RWPE1 (cell line): ENCODE measurements around the gene ARL8A.

Experiments
- CTCF ChIA-PET: fragments of 350-600 bp; sonication (Branson Sonifier 250); formaldehyde crosslinking; extraction: SDS; loops from one replicate; lab custom pipeline; 2021; lab: Yijun Ruan, JAX
- POLR2A ChIA-PET: fragments of 400-600 bp; formaldehyde crosslinking; extraction: SDS; loops from one replicate; lab custom pipeline; 2020; ENCODE audit warnings: antibody characterized with exemption; ENCODE audit not compliant: low non-redundant PET; lab: Yijun Ruan, JAX
- DNase-seq: peaks from one replicate; pipeline ENCODE4 v3.0.0; 2012; ENCODE audit warnings: low spot score
- H3K27ac ChIP-seq: fragments of 450-650 bp; 2 replicates; pipeline ENCODE4 v1.5.1; 2017
- TF ChIP-seq, protein P1 (sequence below): fragments of 450-650 bp; conservative IDR thresholded peaks from 2 replicates; pipeline ENCODE4 v1.5.1; 2017; ENCODE audit warnings: low read depth, mild to moderate bottlenecking

Gene ARL8A

DNA sequence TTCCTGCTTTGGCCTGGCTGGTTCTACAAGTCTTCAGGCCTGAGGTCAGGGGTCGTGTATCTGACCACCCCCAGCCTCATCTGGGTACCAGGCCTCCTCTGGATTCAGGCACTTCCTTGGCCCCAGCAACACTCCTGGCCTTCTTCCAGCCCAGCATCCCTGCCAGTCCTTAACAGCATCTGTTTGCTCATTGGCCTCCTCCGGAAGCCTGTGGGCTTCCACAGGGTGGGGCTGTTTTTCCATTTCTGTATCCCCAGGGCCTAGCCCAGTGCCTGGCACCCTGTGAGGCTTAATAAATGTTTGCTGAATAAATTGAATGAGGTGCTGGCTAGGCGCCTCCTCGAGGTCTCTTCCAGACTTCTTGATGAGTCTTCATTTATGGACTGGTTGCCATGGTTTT is 43.4 kb downstream of the ARL8A start:
- POLR2A ChIA-PET, result no interaction called here
- no peak for DNase-seq
- H3K27ac ChIP-seq, result no peak overlapping the region
- CTCF ChIA-PET, result interaction anchor here (0.9 to 1.0 kb wide), 2 partner anchors 91 to 102 kb away, joined by 3 to 4 read pairs; partner anchors contain the start of gene ELF3
- TF ChIP-seq, protein P1, sequence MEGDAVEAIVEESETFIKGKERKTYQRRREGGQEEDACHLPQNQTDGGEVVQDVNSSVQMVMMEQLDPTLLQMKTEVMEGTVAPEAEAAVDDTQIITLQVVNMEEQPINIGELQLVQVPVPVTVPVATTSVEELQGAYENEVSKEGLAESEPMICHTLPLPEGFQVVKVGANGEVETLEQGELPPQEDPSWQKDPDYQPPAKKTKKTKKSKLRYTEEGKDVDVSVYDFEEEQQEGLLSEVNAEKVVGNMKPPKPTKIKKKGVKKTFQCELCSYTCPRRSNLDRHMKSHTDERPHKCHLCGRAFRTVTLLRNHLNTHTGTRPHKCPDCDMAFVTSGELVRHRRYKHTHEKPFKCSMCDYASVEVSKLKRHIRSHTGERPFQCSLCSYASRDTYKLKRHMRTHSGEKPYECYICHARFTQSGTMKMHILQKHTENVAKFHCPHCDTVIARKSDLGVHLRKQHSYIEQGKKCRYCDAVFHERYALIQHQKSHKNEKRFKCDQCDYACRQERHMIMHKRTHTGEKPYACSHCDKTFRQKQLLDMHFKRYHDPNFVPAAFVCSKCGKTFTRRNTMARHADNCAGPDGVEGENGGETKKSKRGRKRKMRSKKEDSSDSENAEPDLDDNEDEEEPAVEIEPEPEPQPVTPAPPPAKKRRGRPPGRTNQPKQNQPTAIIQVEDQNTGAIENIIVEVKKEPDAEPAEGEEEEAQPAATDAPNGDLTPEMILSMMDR, result no peak

DNA sequence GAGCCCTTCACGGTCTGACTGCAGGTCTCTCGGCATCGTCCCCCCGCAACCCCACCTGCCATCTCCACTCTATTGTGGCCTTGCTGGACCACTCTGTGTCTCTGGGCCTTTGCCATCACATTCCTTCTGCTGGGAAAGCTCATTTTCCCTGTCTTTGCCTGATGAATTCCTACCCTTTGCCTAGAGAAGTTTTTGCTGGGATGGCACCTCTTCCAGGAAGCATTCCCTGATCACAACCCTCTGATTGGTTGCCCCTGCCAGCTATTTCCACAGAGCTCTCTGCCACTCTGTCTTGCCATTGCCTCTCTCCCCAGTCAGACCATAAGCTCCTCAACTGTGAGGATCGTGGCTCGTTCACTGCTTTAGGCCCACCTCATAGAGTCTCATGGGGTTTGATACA is 50.7 kb downstream of the ARL8A start:
- no peak overlapping the region for H3K27ac ChIP-seq
- TF ChIP-seq, protein P1, result no peak
- CTCF ChIA-PET, result interaction anchor here (2.0 kb wide), 1 partner anchor 198 kb away, joined by 6 read pairs; no protein-coding TSS in a partner anchor
- POLR2A ChIA-PET, result no interaction called here
- no peak for DNase-seq

DNA sequence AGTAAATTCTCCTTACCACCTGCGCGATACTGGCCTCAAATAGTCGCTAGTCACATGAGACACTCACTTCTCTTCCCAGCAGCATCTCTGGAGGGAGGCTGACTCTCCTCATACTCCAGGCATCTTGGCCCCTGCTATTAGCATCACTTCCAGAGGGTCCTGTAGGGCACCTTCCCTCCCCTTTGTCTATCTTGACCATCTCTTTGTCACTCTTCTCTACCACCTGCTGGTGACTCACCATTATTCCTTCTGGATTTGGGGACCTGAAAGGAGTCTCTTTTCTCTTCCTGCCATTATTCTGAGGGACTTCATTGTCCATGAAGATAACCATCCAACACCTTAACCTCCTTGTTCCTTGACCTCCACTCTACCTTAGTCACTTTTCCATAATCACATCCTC is 53.5 kb downstream of the ARL8A start:
- ChIA-PET CTCF (interaction anchor here (0.6 to 1.4 kb wide), 2 partner anchors 44 to 185 kb away, joined by 3 to 4 read pairs; no protein-coding TSS in a partner anchor), POLR2A (no interaction called here)
- TF ChIP-seq, protein P1, result no peak
- no peak for DNase-seq
- H3K27ac ChIP-seq, result no peak overlapping the region

DNA sequence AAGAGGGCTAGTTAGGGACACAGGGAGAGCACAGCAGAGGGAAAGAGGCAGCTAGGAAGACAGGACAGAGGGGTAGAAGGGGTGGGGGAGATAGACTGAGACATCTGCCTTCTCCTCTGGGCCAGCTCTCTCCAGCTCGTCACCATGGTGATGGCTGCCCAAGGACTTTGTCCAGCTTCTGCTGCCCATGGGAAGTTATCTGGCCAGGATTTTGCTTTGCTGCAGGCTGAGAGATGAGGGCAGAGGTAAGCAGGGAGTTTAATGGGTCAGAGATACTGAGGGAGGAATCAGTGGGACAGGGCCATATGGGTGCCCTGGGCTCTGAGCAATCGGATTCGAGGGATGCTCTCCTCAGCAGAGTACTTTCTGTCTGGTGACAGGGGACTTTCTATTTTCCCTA is 56.3 kb downstream of the ARL8A start:
- DNase-seq, result no peak
- CTCF ChIA-PET, result interaction anchor here (1.0 to 1.1 kb wide), 2 partner anchors 20 to 192 kb away, joined by 3 to 5 read pairs; no protein-coding TSS in a partner anchor

DNA sequence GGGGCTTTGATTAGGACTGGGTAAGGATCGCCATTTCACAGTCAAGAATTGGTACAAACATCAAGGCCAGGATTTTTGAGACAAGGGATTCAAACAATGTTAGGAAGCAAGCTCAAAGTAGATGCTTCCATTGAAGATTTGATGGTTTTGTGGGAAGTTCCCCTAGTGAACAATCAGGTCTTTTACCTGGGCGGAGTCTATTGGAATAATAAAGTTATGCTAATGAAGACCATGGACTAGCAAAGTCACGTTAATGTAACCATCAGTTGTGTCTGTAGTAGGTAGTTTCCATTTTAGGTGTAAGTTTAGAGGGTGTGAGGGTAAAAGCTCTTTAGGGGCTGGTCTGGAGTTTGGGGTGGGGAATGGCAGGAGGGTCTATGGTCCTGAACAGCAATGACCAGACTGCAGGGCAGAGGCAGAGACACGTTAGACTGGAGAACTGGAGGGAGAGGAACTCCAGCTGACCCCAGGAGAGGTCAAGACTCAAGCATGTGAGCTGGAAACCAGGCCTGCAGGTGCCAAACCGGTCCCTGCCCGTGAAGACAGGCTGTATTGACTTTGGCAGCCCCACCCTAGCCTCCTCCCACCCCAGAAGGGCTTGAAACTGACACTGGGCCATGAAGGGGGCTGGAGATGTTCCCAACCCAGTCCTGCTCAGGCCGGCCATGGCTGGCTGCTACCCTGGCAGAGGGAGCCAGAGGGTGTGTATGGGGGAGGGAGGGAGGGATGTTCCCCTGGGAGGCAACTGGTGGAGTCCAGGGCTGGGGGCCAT is 57.8 kb downstream of the ARL8A start:
- no peak overlapping the region for H3K27ac ChIP-seq

More for the DNA sequence above, 56.3 kb downstream of the ARL8A start:
- no peak overlapping the region for H3K27ac ChIP-seq
- TF ChIP-seq, protein P1, result no peak
- POLR2A ChIA-PET, result no interaction called here

DNA sequence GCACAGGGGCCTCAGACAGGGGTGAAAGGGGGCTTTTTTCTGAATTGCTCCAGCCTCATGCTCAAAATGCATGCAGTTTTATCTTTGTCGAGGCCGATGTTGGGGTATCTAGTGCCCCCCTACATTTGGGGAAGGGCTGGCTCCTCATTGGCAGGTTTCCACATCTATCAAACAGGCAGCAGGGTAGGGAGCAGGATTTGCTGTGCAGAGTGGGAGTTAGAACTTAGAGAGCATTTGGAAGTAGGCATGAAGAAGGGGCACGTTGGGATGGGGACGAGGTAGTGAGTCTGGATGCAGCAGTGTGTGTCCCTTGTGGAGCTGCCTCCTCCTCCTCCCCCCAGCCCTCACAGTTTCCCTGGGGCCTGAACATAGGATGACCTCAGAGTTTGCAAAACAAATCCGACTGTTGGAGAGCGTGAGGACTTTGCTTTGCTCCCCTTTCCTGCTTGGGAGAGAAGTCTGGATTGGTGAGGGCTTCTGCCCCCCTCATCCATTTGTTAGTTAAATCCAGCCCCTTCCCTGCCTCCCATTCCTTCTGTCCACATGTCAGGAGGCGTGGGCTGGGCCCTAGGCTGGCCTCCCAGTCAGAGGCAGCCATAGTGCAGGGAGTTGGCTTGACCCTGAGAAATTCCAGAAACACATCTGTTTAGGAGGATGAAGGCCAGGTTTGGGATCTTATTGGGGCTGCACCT is 58.7 kb downstream of the ARL8A start:
- ChIA-PET POLR2A (no interaction called here), CTCF (no interaction called here)

More for the DNA sequence above, 57.8 kb downstream of the ARL8A start:
- ChIA-PET POLR2A (no interaction called here), CTCF (interaction anchor here (0.9 to 1.1 kb wide), 2 partner anchors 15 to 191 kb away, joined by 3 to 5 read pairs; no protein-coding TSS in a partner anchor)
- TF ChIP-seq, protein P1, result no peak
- DNase-seq, result no peak

More for the DNA sequence above, 58.7 kb downstream of the ARL8A start:
- TF ChIP-seq, protein P1, result no peak
- H3K27ac ChIP-seq, result no peak overlapping the region
- no peak for DNase-seq
